GM19468 (cell line): ENCODE results near the gene MDFIC2.
"Not testable (repeated sequence)": the region's sequence is repeated elsewhere in the genome, so short reads cannot be mapped to it uniquely, and the experiment has no call there.

Experiments used
- ATAC-seq: cut with Tn5 transposase; IDR thresholded peaks from one replicate; pipeline ENCODE4 v1.9.1; 2021; ENCODE audit warnings: mild to moderate bottlenecking, moderate library complexity, moderate number of reproducible peaks; ENCODE audit not compliant: unreplicated experiment; ENCODE audit errors: extremely low read depth

MDFIC2 gene

DNA sequence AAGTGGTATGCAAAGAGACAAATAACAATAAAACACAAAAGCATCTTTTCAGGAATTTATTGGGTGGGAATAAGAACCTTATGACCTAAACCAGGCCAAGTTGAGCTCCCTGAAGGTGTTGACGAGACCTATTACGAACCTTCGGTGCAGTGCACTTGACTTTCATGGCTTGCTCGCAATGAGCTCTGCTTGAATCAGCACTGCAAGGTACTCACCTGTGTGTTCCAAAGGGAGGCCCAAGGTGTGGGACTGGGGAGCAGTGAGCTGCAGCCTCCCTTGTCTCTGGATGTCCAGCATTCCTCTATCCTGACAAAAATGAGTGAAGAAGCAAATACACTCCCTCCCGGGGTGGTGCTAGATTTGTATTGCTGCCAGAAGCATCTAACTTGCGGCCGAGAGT is at the start of gene MDFIC2:
Gene MDFIC2, minus strand, starts transcription at position 303 of the 400 bp plus-strand sequence. CDS start 665 bp downstream, outside the sequence.
- ATAC-seq: no peak

DNA sequence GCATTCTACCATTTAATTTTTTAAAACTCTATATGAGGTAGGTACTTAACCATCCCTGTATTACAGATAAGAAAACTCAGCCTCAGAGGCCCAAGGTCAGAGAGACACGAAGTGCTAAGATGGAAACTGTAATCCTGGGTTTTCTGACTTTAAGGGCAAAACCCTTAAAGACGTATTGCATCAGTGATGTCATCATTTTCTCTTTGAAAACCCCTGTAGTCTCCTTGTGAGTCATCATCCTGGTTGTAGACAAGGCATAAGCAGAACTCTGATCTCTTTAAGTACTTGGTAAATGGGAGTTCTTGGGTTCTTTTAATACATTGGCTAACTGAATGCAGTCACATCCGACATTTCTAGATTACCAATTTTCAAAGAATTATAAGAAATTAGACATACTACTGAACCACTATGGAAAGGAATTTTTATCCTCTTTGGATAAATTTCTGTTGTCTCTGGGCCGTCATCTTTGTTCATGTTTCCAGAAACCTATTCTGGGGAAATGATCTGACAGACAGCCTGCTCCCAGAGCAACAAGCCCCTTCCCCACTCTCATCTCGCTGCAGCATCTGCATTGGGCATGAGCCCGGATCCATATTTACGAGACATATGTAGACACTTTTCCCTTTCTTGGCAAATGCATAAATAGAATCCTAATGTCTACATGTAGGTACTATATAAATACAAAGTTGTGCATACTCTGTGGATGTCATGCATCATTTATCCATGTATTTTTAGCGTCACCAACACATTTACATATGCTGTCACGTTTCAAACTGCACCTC is 48.7 kb upstream of the MDFIC2 start:
- ATAC-seq: peak; percentile 62

DNA sequence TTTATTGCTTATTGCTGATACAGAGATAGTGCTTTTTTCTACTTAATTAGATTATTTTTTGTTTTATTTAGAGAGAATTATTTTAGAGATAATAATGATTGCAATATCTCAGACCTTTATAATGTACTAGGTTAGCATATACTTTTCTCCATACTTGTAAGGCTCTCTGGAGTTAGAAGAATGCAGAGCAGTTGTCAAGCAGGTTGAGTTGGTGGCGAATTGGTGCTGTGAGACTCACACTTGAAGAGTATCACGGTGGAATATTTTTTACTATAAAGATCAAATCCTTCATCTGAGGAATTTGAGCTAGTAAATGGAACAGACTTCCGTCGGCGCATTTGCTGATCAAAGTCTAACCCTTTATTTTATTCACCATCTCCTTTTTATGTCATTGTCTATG is 47.3 kb upstream of the MDFIC2 start:
- no peak for ATAC-seq

DNA sequence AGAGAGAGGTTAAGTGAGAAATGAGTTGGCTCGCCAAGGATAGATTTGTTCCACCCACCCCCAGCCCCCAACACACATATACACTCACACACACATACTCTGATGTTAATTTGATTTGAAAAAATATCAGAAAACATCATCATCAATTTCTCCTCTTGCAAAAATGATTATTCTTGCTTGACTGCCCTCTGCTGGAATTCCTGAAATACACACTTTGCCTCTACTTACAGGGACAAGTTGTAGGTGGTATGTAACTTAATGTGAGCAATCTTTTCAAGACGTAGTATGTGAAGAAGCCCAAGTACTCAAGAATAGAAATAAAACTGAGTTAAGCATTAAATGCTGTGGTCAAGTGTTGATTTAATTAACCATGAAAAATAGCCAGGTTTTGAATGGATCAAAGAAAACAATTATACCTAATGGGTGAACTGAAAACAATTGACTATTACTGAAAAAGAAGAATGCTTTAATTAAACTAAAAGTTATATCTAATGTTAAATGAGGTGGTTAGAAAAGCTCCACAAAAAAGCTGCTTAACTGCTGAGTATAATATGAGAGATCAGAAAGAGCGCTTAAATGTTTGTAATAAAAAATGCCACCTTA is 46.6 kb upstream of the MDFIC2 start:
- no peak for ATAC-seq

DNA sequence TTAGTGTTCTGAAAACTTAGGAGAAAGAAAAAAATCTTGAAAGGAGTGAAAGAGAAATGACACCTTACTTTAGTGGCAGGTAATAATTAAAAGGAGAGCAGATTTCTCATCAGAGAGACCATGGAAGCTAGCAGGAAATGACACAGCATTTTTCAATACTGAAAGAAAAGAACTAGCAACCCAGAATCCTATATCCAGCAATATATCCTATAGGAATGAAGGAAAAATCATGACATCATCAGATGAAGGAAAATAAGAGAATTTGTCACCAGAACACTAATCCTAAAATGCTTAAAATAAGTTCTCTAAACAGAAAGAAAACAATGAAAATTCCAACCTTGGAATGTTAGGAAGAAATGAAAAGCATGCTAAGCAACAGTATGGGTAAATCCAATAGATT is 39.8 kb upstream of the MDFIC2 start:
- no peak for ATAC-seq

DNA sequence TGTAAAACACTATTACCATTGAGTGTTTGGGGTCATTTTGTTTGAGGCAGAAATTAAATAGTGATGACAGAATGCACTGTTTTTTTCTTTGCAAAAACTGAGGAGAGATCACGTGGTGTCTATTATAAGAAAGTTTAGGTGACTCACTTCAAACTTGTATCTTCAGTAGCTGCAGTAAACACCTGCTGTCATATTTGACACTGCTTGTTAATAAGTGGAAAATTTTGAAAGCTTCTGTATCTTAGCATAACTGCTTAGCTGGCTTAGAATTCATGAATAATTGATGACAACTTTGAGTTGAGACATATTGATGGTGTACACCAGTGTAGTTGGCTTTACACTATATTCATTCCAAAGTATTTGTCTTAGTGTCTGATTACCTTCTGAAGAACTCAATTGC is 29.7 kb upstream of the MDFIC2 start:
- ATAC-seq: no peak

DNA sequence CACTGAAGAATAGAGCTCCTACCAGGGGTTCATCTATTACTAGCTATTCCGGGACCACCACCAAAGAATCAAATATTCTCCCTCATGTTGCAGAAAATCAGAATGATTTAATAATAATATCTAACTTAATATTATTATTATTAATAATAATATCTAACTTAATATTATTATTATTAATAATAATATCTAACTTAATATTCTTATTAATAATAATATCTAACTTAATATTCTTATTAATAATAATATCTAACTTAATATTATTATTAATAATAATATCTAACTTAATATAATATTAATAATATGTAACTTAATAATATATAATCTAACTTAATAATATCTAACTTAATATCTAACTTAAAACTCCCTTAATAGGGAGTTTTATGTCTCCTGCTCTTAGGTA is 24.4 kb upstream of the MDFIC2 start:
- not testable (repeated sequence) for ATAC-seq

DNA sequence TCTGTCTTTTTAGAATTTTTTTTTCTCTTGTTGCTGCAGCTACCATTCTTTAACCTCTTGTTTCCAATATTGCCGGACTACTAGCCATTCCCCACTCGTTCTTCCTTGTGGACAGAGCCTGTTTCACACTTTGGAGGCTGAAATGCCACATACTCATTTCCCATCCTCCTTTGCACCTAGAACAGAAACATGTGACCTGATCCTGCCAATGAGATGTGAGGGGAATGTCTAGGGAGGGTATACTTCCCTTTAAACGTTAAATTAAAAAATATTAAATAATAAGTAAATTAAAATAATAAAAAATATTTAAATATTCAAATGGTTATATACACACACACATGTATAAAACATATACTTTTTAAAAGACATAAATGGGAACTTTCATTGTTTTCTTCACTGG is 20.6 kb upstream of the MDFIC2 start:
- no peak for ATAC-seq

DNA sequence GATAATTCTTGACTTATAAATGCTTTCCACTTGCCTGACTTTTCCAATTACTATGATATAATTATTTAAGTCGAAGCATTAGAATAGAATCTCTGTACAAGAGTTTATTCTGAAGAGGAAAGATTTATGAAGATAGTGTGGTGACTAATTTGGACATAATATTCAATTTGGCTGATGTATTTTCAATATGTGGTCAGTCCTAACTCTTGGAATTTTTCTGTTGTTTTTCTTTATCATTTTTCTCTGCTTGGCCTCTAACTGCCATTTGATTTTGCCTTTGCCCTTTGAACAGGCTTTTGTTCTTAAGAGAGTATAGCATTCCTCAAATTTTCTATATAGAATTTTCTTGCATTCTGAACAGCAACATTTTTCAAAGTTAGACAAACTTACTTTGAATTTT is 2.6 kb upstream of the MDFIC2 start:
- ATAC-seq: no peak

DNA sequence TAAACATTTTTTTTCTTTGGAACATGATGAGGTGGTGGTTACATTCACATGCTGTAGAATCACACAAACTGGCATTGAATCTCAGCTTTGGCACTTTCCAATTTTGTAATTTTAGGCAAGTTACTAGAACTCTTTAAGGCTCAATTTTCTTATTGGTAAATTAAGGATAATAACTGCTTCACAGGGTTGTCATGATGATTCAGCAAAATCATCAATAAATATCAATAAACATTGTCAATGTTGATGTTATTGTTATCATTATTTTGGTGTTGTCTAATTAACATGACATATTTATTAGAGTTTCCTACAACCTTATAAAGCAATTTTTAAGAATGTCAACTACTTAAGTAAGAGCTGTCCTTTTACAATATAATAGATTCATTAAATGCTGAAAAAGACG is 1.6 kb downstream of the MDFIC2 start:
- no peak for ATAC-seq

DNA sequence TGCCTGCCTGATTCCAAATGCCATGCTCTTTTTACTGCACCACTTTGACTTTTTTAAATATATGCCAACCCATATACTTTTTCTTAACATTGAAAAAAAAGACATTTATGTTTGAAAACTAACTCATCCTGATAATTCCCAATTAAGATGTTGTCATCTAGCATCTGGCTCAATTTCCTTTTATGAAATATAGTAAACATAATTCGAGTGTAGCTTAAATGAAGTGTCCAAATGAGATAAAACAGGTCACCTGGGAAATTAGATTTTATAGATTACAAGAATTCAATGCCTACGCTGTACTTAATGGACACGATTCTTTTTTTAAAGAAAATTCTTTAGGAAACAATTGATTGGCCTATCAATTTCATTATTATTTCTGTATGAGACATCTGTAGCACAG is 2.8 kb downstream of the MDFIC2 start:
- no peak for ATAC-seq

DNA sequence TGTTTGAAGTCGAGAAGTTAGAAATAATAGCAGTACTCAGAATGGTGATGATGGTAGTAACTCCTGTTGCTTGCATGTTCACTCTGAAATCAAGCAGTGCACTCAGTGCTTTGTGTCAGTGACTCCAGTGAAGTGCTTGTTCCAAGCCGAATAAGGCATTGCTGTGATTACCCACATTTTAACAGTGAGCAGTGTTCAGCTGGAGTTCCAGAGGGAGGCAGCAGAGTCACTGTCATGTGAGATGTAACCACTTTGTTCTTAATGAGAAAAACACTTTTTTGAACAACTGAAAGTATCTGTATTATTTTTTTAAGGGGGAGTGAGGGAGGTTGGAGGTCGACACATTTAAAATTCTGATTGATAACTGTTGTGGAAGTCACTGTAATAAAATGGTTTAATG is 3.7 kb downstream of the MDFIC2 start:
- no peak for ATAC-seq

DNA sequence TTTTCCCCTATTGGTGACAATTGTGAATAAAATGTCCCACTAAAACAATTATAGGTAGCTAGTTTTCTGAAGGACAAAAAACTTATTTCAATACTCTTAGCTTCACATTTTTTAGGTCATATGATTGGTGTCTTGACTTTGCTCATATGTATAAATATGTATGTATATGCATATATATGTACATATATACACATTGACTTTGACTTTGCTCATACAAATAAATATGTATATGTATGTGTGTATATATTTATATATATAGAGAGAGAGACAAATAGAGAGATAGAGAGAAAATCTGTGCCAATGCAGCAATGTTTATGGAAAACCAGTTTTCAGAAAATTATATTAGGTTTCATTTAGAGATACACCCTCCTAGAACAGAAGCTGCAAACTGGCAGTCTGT is 5.7 kb downstream of the MDFIC2 start:
- ATAC-seq: no peak

DNA sequence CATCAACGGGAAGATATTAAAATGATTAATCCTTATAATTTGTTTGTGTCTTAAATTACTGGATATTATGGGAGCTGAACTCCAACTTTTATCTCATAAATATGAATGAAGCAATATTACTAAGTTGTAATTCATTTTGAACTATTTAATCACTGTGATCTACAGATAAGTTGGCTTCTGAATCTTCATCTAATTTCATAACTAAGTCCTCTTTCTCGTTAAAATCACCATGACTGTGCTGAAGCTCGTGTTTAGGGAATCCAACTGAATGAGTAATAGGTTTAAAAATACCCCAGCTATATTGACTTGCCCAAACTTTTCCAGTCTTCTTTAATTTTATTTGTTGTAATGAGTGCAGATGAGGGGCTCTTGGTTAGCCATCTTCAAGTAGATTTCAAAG is 14.1 kb downstream of the MDFIC2 start:
- ATAC-seq: no peak

DNA sequence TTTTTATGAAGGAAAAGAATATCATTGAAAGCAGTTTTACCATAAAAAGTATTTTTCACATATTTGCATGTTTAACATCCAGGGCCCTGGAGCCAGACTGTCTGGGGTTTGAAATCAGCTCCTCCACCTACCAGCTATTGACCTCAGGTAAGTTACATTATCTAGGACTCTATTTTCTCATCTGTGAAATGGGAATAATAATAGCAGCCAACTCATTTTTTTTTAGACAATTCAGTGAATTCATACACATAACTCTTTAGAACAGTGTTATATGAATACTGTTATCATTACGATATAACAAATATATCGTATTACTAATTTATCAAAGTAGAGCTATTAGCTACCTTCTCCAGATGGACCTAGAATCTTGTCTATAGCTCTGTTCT is 21.3 kb downstream of the MDFIC2 start:
- ATAC-seq: no peak

DNA sequence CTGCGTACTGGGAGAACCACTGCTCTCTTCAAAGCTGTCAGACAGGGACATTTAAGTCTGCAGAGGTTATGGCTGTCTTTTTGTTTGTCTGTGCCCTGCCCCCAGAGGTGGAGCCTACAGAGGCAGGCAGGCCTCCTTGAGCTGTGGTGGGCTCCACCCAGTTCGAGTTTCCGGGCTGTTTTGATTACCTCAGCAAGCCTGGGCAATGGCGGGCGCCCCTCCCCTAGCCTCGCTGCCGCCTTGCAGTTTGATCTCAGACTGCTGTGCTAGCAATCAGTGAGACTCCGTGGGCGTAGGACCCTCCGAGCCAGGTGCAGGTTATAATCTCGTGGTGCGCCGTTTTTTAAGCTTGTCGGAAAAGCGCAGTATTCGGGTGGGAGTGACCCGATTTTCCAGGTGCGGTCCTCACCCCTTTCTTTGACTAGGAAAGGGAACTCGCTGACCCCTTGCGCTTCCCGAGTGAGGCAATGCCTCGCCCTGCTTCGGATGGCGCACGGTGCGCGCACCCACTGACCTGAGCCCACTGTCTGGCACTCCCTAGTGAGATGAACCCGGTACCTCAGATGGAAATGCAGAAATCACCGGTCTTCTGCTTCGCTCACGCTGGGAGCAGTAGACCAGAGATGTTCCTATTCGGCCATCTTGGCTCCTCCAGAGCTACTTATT is 21.9 kb downstream of the MDFIC2 start:
- not testable (repeated sequence) for ATAC-seq

DNA sequence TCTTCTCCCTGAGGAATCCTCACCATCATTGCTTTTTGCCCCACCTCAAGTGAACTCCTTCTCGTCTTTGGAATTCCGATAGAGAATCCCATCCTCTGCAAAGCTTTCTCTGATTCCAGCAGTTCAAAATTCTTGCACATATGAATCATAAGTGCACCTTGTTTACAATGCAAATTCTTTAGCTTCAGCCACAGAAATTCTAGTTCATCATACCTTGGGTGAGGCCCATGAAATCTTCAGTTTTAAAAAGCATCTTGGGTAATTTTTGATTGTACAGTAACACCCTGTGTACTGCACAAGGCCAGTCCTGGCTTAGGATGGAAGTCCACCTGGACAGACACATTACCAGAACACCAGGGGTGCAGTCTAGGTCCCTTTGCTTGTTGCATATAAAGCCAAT is 30.8 kb downstream of the MDFIC2 start:
- no peak for ATAC-seq

DNA sequence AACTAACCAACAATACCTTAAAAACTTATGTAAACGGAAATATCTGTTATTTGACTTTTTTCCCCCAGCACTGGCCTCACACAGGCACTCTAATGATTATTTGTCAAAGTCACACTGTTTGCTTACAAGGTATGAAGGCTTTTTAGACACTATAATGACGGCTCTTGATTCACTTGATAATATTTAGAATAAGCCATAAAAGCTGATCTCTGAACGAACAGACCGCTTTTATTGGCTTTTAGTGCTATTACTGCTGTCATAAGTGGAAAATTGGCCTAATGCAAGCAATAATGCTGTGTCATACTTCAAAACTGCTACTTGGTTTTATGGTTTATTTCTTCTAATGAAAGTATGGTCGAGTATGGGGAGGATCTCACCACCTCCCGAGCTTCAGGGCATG is 35.1 kb downstream of the MDFIC2 start:
- no peak for ATAC-seq

DNA sequence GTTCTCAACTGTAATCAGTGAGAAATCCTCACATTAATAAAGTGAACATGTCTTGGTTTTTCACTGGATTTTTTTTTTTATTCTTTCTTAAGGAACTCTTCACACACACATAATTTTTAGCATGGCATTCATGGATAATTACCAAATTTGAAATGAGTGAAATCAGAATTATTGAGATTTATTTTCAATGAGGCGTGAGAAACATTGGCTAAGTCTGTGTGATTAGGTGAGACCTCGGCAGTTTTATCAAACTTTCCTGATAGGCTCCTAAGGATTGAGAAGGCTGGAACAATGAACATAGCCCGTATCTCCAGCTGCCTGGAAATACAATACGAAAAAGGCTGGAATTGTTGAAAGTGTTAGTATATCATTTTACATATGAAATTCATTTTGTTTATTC is 35.5 kb downstream of the MDFIC2 start:
- no peak for ATAC-seq

DNA sequence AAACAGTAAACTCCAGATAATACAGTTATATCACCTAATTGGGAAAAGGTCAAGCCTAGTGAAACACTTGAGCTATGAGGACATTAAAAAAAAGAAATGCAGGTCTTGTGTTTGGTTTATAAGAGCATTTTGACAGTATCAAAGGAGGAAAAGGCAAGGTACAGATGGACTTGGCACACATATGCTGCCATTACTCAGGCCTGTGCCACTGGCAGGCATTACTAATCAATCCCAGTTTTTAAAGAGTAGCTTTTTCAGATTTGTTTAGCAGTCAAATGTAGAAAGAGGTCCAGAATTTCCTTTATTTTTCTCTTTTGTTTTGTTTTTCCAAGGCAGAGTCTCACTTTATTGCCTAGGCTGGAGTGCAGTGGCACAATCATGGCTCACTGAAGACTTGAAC is 38.9 kb downstream of the MDFIC2 start:
- no peak for ATAC-seq

DNA sequence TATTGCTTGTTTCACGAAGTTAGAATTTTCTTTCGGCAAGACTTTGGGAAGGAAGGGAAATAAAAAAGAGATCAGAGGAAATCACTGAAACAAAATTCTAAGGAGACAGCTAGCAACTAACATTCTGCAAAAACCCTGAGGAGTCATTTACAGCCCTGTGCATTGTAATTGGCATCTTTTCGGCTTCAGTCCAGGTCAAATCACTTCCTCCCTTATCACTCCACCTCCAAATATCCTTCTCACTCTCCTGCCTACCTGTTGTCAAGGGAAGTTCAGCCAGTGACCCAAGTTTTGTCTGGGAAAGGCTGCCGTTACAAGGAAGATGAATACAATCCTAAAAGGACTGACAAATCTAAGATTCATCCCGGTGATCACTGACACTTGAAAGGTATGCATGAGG is 39.6 kb downstream of the MDFIC2 start:
- ATAC-seq: no peak
